Upper lobe of left lung (tissue), 4 donors: ENCODE results near the gene PLEKHG3.

Experiments
- EP300 ChIP-seq, 4 donors: sonication (generic); formaldehyde crosslinking; IDR thresholded peaks; one replicate each; pipeline ENCODE4 v1.5.1; 2017; ENCODE audit warnings: antibody characterized with exemption in 4 of 4, control low read depth in 2 of 4
- POLR2A ChIP-seq, 4 donors: fragments of 450-650 bp; IDR thresholded peaks; one replicate each; pipeline ENCODE4 v1.5.1; 2016 to 2017; ENCODE audit warnings: antibody characterized with exemption in 4 of 4, mild to moderate bottlenecking in 2 of 4
- POLR2AphosphoS5 ChIP-seq, 2 donors: sonication (generic); formaldehyde crosslinking; IDR thresholded peaks; one replicate each; pipeline ENCODE4 v1.5.1; 2017; ENCODE audit warnings: antibody characterized with exemption in 2 of 2
- TF ChIP-seq, protein P1 (sequence below), 6 experiments: fragments of 450-650 bp in 4 of 6; fragments of 200-600 bp in 2 of 6; sonication (generic) in 2 of 6; IDR thresholded peaks; one replicate each; pipeline ENCODE4 v1.5.1; 2016 to 2019; ENCODE audit warnings: antibody characterized with exemption in 6 of 6

GRCh38 chr14:64659366-64659765, 44.9 kb upstream of the PLEKHG3 start:
- TF ChIP-seq, protein P1, sequence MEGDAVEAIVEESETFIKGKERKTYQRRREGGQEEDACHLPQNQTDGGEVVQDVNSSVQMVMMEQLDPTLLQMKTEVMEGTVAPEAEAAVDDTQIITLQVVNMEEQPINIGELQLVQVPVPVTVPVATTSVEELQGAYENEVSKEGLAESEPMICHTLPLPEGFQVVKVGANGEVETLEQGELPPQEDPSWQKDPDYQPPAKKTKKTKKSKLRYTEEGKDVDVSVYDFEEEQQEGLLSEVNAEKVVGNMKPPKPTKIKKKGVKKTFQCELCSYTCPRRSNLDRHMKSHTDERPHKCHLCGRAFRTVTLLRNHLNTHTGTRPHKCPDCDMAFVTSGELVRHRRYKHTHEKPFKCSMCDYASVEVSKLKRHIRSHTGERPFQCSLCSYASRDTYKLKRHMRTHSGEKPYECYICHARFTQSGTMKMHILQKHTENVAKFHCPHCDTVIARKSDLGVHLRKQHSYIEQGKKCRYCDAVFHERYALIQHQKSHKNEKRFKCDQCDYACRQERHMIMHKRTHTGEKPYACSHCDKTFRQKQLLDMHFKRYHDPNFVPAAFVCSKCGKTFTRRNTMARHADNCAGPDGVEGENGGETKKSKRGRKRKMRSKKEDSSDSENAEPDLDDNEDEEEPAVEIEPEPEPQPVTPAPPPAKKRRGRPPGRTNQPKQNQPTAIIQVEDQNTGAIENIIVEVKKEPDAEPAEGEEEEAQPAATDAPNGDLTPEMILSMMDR (IDR thresholded peaks at IDR 0.05), result no peak
- TF ChIP-seq EP300 (IDR thresholded peaks at IDR 0.05), result no peak
- no peak for TF ChIP-seq POLR2AphosphoS5 (IDR thresholded peaks at IDR 0.05)
- no peak for TF ChIP-seq POLR2A (IDR thresholded peaks at IDR 0.05)
